A549 (cell line): Measurements from ENCODE around the gene KIAA1614. TPM values are rescaled to one million over a fixed set of nuclear protein-coding genes. Genes with fewer than 3 reads are reported as not detected.

Source experiments
- ATAC-seq, 2 experiments: fragments of 200-7000 bp in 1 of 2; fragments of >200 bp in 1 of 2; cut with Nextera tagmentation in 1 of 2; cut with Tn5 transposase in 1 of 2; 3 replicates each; pipeline versions ENCODE4 v1.8.0 to v1.9.1; 2018 to 2020; ENCODE audit warnings: mild to moderate bottlenecking in 1 of 2, moderate library complexity in 1 of 2
- CTCF ChIA-PET: fragments of 300-600 bp; sonication (Branson Sonifier 250); formaldehyde crosslinking; extraction: SDS; loops from one replicate; lab custom pipeline; 2021; ENCODE audit warnings: antibody characterized with exemption, inconsistent platforms; lab: Yijun Ruan, JAX
- POLR2A ChIA-PET: fragments of 350-600 bp; formaldehyde crosslinking; extraction: SDS; loops from one replicate; lab custom pipeline; 2021; ENCODE audit warnings: antibody characterized with exemption, inconsistent platforms; lab: Yijun Ruan, JAX
- DNase-seq, 2 experiments: peaks; one replicate each; pipeline versions ENCODE4 v3.0.0 to v3.0.0-alpha.2; 2011 to 2016; ENCODE audit warnings: low read depth in 1 of 2, low spot score in 1 of 2
- FAIRE-seq: peaks from 2 replicates; lab custom pipeline; 2011; peaks lifted over from hg19 to GRCh38; lab: Jason Lieb, UNC
- H3K27ac ChIP-seq, 2 experiments: fragments of >200 bp; sonication (Bioruptor Twin); formaldehyde crosslinking; 3 replicates each; pipeline ENCODE4 v1.5.1; 2016 to 2017
- H3K4me1 ChIP-seq: fragments of >200 bp; sonication (Bioruptor Twin); formaldehyde crosslinking; 3 replicates; pipeline ENCODE4 v1.6.1; 2016
- H3K4me2 ChIP-seq: fragments of >200 bp; sonication (Bioruptor Twin); formaldehyde crosslinking; 3 replicates; pipeline ENCODE4 v1.6.1; 2016
- H3K4me3 ChIP-seq: fragments of >200 bp; sonication (Bioruptor Twin); formaldehyde crosslinking; 3 replicates; pipeline ENCODE4 v1.5.1; 2016
- H3K9me3 ChIP-seq: fragments of >200 bp; sonication (Bioruptor Twin); formaldehyde crosslinking; 3 replicates; pipeline ENCODE4 v1.6.1; 2016
- BCL3 ChIP-seq: fragments of >200 bp; sonication (Bioruptor Twin); formaldehyde crosslinking; IDR thresholded peaks from 3 replicates; pipeline ENCODE4 v1.6.1; 2016
- CBX2 ChIP-seq: fragments of 200-600 bp; sonication (generic); IDR thresholded peaks from 2 replicates; pipeline ENCODE4 v1.6.1; 2016; ENCODE audit warnings: low read depth, mild to moderate bottlenecking, borderline replicate concordance
- CBX8 ChIP-seq: fragments of 200-600 bp; sonication (generic); IDR thresholded peaks from 2 replicates; pipeline ENCODE4 v1.6.1; 2016
- ELK1 ChIP-seq: fragments of 150-350 bp; IDR thresholded peaks from 2 replicates; pipeline ENCODE4 v1.6.1; 2014; ENCODE audit warnings: low read depth, mild to moderate bottlenecking, low read length
- EP300 ChIP-seq, 2 experiments: fragments of >200 bp; sonication (Bioruptor Twin); formaldehyde crosslinking; IDR thresholded peaks; 2 replicates in 1 of 2; 3 replicates in 1 of 2; pipeline ENCODE4 v1.6.1; 2016 to 2017
- FOSL2 ChIP-seq, 2 experiments: fragments of 450-650 bp in 1 of 2; fragments of >200 bp in 1 of 2; sonication (Bioruptor Twin) in 1 of 2; formaldehyde crosslinking; IDR thresholded peaks; 2 replicates each; pipeline versions ENCODE4 v1.5.0 to v1.6.1; 2016 to 2020; ENCODE audit warnings: mild to moderate bottlenecking in 1 of 2, moderate library complexity in 1 of 2
- FOXS1 ChIP-seq: fragments of 250-450 bp; sonication (Bioruptor Pico); IDR thresholded peaks from 2 replicates; pipeline ENCODE4 v1.5.0; 2020; ENCODE audit warnings: mild to moderate bottlenecking, moderate library complexity
- HMGXB4 ChIP-seq: fragments of 250-450 bp; sonication (Bioruptor Pico); IDR thresholded peaks from 2 replicates; pipeline ENCODE4 v1.5.0; 2021; ENCODE audit warnings: mild to moderate bottlenecking, moderate library complexity, borderline replicate concordance
- HOXB5 ChIP-seq: fragments of 250-450 bp; sonication (Bioruptor Pico); IDR thresholded peaks from 2 replicates; pipeline ENCODE4 v1.5.0; 2020; ENCODE audit warnings: mild to moderate bottlenecking, moderate library complexity
- JUNB ChIP-seq: fragments of >200 bp; sonication (Bioruptor Twin); formaldehyde crosslinking; IDR thresholded peaks from 2 replicates; pipeline ENCODE4 v1.6.1; 2016
- MAFK ChIP-seq: fragments of 450-650 bp; IDR thresholded peaks from 2 replicates; pipeline ENCODE4 v1.6.1; 2014; ENCODE audit not compliant: partially characterized antibody
- NR3C1 ChIP-seq: fragments of >200 bp; sonication (Bioruptor Twin); formaldehyde crosslinking; IDR thresholded peaks from 3 replicates; pipeline ENCODE4 v1.6.1; 2017
- PHF8 ChIP-seq: fragments of 200-600 bp; sonication (generic); IDR thresholded peaks from 2 replicates; pipeline ENCODE4 v1.6.1; 2016; ENCODE audit warnings: low read depth, mild to moderate bottlenecking, antibody characterized with exemption, moderate library complexity, borderline replicate concordance
- POLR2AphosphoS2 ChIP-seq: conservative IDR thresholded peaks from 2 replicates; pipeline ENCODE4 v1.6.1; 2012; ENCODE audit warnings: low read length, improper control_type of control experiment, inconsistent platforms
- RFX5 ChIP-seq: fragments of 450-650 bp; IDR thresholded peaks from 2 replicates; pipeline ENCODE4 v1.7.1; 2014; ENCODE audit warnings: antibody characterized with exemption, mild to moderate bottlenecking, moderate library complexity
- ZSCAN20 ChIP-seq: fragments of 250-450 bp; sonication (Bioruptor Pico); IDR thresholded peaks from 2 replicates; pipeline ENCODE4 v1.8.0; 2022; ENCODE audit warnings: mild to moderate bottlenecking, moderate library complexity
- WGBS: methylation state at CpG from one replicate; pipeline ENCODE4 v1.1.6; 2017; ENCODE audit errors: missing lambda C conversion rate; 5-methylcytosine and 5-hydroxymethylcytosine counted together
- polyA plus RNA-seq, 4 experiments: library from polyadenylated mRNA; depleted of rRNA in 3 of 4; stranded (reverse); fragments of >200 nt; fragmentation: RNase III in 1 of 4; extraction: RNeasy Plus Mini Kit Qiagen cat#74134 plus additional on column Dnase treatment in 1 of 4; gene quantifications; 2 replicates in 3 of 4; 3 replicates in 1 of 4; pipeline ENCODE4 v1.2.3, GENCODE V29; 2011 to 2017
- TF ChIP-seq, protein P1 (sequence below): IDR thresholded peaks from 2 replicates; pipeline ENCODE4 v1.6.1; 2012

Gene KIAA1614
- polyA plus RNA-seq, 2 of the 4 experiments (the other 2 are of a cell fraction), result 0.25 to 0.84 TPM

DNA sequence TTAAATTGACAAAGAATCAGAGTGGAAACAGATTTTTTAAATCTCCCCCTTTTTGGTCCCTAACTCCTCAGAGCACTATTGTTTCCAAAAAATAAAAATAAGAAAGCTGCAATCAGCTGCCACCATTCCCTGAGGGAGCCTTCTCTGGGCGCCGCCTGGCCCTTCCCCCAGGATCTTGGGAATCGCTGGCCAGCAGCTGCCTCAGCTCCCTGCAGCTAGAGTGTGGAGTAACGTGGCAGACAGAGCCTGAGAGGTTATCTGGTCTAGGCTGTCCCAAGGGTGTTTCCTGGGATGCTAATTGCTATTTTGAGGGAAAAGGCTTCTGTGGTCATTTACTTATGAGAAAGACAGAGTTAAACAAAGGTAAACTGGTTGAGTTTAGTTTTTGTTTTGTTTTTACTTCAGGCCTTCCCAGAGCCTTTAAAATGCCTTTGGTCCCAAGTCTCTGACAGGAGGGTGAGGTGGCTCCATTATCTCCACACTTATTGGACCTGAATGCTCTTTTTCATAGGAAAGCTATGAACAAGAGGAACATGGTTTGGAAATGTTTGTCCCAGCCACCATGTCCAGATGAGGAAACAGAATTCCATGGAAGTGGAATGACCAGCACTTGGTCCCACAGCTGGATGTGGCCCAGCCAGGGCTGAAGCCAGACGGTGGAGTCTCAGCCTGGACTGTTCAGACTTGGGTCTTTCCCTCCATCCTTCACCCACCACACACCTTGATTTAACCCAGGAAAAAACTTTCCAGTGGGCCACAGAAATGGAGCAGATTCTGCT is 14.1 kb upstream of the KIAA1614 start:
- Histone ChIP-seq H3K27ac (no peak overlapping the region), H3K4me2 (no peak overlapping the region), H3K9me3 (no peaks in the 10 kb centered on the region), H3K4me3 (no peak overlapping the region), H3K4me1 (no peaks in the 10 kb centered on the region)
- WGBS, result 92% methylated on average over 5 of the region's 5 CpGs
- ChIA-PET CTCF (interaction anchor here (1.2 to 1.9 kb wide), 3 partner anchors 12 to 243 kb away, joined by 4 to 7 read pairs (median 4); partner anchors contain the start of gene KIAA1614), POLR2A (no interaction called here)
- DNase-seq (no peak), ATAC-seq (no peak), FAIRE-seq (no peak)
- no peak for TF ChIP-seq ZSCAN20 (CRISPR knock-in tag)

- Histone ChIP-seq H3K4me1 (no peaks in the 10 kb centered on the region), H3K27ac (no peak overlapping the region), H3K4me3 (no peak overlapping the region), H3K4me2 (no peak overlapping the region), H3K9me3 (no peaks in the 10 kb centered on the region)
- DNase-seq (no peak), FAIRE-seq (no peak), ATAC-seq (no peak)
- 100% methylated on average over 3 of the region's 7 CpGs for WGBS
- ChIA-PET POLR2A (no interaction called here), CTCF (interaction anchor here (0.5 to 3.5 kb wide), 5 partner anchors 11 to 266 kb away, joined by 3 to 19 read pairs (median 4); partner anchors contain the start of gene KIAA1614)
- no peak for TF ChIP-seq PHF8
- TF ChIP-seq, protein P1, sequence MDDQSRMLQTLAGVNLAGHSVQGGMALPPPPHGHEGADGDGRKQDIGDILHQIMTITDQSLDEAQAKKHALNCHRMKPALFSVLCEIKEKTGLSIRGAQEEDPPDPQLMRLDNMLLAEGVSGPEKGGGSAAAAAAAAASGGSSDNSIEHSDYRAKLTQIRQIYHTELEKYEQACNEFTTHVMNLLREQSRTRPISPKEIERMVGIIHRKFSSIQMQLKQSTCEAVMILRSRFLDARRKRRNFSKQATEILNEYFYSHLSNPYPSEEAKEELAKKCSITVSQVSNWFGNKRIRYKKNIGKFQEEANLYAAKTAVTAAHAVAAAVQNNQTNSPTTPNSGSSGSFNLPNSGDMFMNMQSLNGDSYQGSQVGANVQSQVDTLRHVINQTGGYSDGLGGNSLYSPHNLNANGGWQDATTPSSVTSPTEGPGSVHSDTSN, result no peak
- TF ChIP-seq HMGXB4 (CRISPR knock-in tag), result no peak
- TF ChIP-seq NR3C1, result no peak
- TF ChIP-seq MAFK, result no peak
- TF ChIP-seq RFX5, result no peak
- TF ChIP-seq BCL3, result no peak
- TF ChIP-seq EP300 (IDR thresholded peaks at IDR 0.05), result no peak
- no peak for TF ChIP-seq ELK1
- TF ChIP-seq FOSL2 (IDR thresholded peaks at IDR 0.05), result no peak
- no peak for TF ChIP-seq FOSL2 (CRISPR knock-in tag; IDR thresholded peaks at IDR 0.05)
- no peak for TF ChIP-seq CBX2
- TF ChIP-seq CBX8, result no peak
- no peak for TF ChIP-seq FOXS1 (CRISPR knock-in tag)
- TF ChIP-seq HOXB5 (CRISPR knock-in tag), result no peak
- TF ChIP-seq POLR2AphosphoS2, result no peak
- TF ChIP-seq JUNB, result no peak
These were observed 13.4 kb upstream of the KIAA1614 start for GRCh38 chr1:180899262-180899661.
